Non-pigmented ciliary epithelial cell (primary cell): ENCODE results near the gene GABRG2.

Experiments
- DNase-seq: peaks from one replicate; pipeline ENCODE4 v3.0.0-alpha.2; 2010; ENCODE audit warnings: low read depth

GABRG2 gene

GRCh38 chr5:162193012-162193411, 125.4 kb downstream of the GABRG2 start:
- DNase-seq, result no peak

GRCh38 chr5:162196351-162196750, 128.8 kb downstream of the GABRG2 start:
- no peak for DNase-seq

GRCh38 chr5:162202285-162202880, 134.8 kb downstream of the GABRG2 start:
- DNase-seq, result no peak
